Measurements from ENCODE around the gene ZNF227. TPM values are rescaled to one million over a fixed set of nuclear protein-coding genes. Genes with fewer than 3 reads are reported as not detected.

ZNF227 gene
- total RNA-seq, 1 experiment from 2014 or later: 22.6 TPM

DNA sequence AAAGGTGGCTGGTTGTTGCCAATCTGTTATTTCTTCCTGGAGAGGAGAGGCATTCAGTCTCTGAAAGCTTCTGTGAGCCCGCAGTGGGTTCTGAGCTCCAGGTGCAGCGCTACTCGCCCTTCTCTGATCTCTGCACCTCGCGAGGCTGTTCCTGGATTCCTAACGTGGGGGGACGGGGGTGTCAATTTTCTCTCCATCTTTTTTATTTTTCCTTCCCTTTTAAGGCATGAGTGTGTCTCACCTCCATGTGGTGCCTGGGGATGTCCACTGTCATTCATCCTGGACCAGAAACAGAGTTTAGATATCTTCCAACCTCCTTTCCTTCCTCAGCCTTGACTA lies 48.0 kb downstream of the ZNF227 start:
- H3K27me3 ChIP-seq (ENCODE audit: insufficient read depth, low read length): no peaks in the 10 kb centered on the region
- peak overlapping the region; percentile 36 for H3K9ac ChIP-seq (ENCODE audit: extremely low read depth, insufficient read length, low read length)
- H2BK12ac ChIP-seq (ENCODE audit: insufficient read length, low read depth, low read length): no peak overlapping the region

More for the DNA sequence above, 48.0 kb downstream of the ZNF227 start:
- H3K9me3 Mint-ChIP-seq: peaks cover 30 to 39% of the 10 kb centered on the region in 2 experiments
- Histone ChIP-seq H4K8ac (replicated peaks; ENCODE audit: insufficient read length, low read depth, low read length) (no peak overlapping the region), H3K79me1 (ENCODE audit: insufficient read depth, low read depth, low read length, poor library complexity, severe bottlenecking) (no peaks in the 10 kb centered on the region), H3K4ac (ENCODE audit: low read depth, low read length) (no peak overlapping the region), H2BK20ac (ENCODE audit: low read depth, low read length, poor library complexity, severe bottlenecking) (no peak overlapping the region), H2BK15ac (ENCODE audit: low read depth, low read length) (no peak overlapping the region), H3K4me1 (ENCODE audit: insufficient read depth, low read length) (no peaks in the 10 kb centered on the region), H3K9me3 (ENCODE audit: control insufficient read depth, low read depth, low read length) (no peaks in the 10 kb centered on the region), H3K23ac (ENCODE audit: insufficient read length, low read depth, low read length) (no peak overlapping the region), H2BK5ac (ENCODE audit: insufficient read length, low read length) (no peak overlapping the region), H3K14ac (ENCODE audit: insufficient read depth, low read length) (peak overlapping the region; percentile 47; the same call in 1 of the 2 replicates), H3K4me2 (ENCODE audit: insufficient read depth, insufficient read length, low read length) (peak overlapping the region; percentile 92), H4K20me1 (ENCODE audit: control insufficient read depth, insufficient read depth, insufficient read length) (no peaks in the 10 kb centered on the region), H3K79me2 (ENCODE audit: insufficient read depth, low read length) (no peaks in the 10 kb centered on the region; the same call in 1 of the 2 replicates), H3T11ph (ENCODE audit: low read length) (no peak overlapping the region), H3K27ac (ENCODE audit: insufficient read length, low read depth, low read length) (no peak overlapping the region), H3K18ac (ENCODE audit: insufficient read length, low read depth, low read length) (no peak overlapping the region), H4K5ac (ENCODE audit: insufficient read length, low read depth, low read length) (no peak overlapping the region), H2BK120ac (ENCODE audit: low read depth, low read length, poor library complexity, severe bottlenecking) (no peak overlapping the region), H2AFZ (ENCODE audit: low read length) (peak overlapping the region; percentile 57), H4K91ac (ENCODE audit: insufficient read length, low read depth, low read length) (no peak overlapping the region), H2AK5ac (ENCODE audit: insufficient read length, low read length) (no peak overlapping the region), H3K23me2 (ENCODE audit: insufficient read length, low read depth, low read length, poor library complexity, severe bottlenecking) (peaks cover 8% of the 10 kb centered on the region), H3K56ac (ENCODE audit: insufficient read length, low read depth, low read length) (no peak overlapping the region)
- H3K4me1 Mint-ChIP-seq: peaks cover 7 to 8% of the 10 kb centered on the region in 2 experiments
- no CpG with 5 or more reads among the region's 7 CpGs for WGBS (ENCODE audit: extremely low coverage, insufficient read length, low lambda C conversion rate)
- peak overlapping the region; percentile 17 to 86 (median 69); a peak in 5 of 7 replicates for H3K27ac Mint-ChIP-seq
- peaks cover 0 to 2% (median 1%) of the 10 kb centered on the region in 3 experiments; a peak in 3 of 7 replicates for H3K36me3 Mint-ChIP-seq (ENCODE audit: insufficient read depth in 1 of 3, low read depth in 3 of 3)
- TF ChIP-seq, protein P1, sequence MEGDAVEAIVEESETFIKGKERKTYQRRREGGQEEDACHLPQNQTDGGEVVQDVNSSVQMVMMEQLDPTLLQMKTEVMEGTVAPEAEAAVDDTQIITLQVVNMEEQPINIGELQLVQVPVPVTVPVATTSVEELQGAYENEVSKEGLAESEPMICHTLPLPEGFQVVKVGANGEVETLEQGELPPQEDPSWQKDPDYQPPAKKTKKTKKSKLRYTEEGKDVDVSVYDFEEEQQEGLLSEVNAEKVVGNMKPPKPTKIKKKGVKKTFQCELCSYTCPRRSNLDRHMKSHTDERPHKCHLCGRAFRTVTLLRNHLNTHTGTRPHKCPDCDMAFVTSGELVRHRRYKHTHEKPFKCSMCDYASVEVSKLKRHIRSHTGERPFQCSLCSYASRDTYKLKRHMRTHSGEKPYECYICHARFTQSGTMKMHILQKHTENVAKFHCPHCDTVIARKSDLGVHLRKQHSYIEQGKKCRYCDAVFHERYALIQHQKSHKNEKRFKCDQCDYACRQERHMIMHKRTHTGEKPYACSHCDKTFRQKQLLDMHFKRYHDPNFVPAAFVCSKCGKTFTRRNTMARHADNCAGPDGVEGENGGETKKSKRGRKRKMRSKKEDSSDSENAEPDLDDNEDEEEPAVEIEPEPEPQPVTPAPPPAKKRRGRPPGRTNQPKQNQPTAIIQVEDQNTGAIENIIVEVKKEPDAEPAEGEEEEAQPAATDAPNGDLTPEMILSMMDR (conservative IDR thresholded peaks at IDR 0.05): no peak
- H3K27me3 Mint-ChIP-seq (ENCODE audit: low read depth): no peaks in the 10 kb centered on the region
- H3K4me3 Mint-ChIP-seq: peak overlapping the region; percentile 72 to 80
- no peak for DNase-seq

Data from H9 (cell line).